ENCODE measurements around the gene PTH2.
"Not testable (repeated sequence)": the region's sequence is repeated elsewhere in the genome, so short reads cannot be mapped to it uniquely, and the experiment has no call there.

PTH2 gene

GRCh38 chr19:49378512-49378911, 44.7 kb downstream of the PTH2 start:
- no peak for DNase-seq (ENCODE audit: low read depth)

GRCh38 chr19:49374665-49375434, 48.4 kb downstream of the PTH2 start:
- no peak for DNase-seq (ENCODE audit: low read depth)

GRCh38 chr19:49373174-49373573, 50.1 kb downstream of the PTH2 start:
- DNase-seq (ENCODE audit: low read depth) = not testable (repeated sequence)
